AG20443 (cell line): ENCODE data around the gene SAXO1.
"Not testable (repeated sequence)": the region's sequence is repeated elsewhere in the genome, so short reads cannot be mapped to it uniquely, and the experiment has no call there.

Source experiments
- DNase-seq: peaks from one replicate; pipeline ENCODE4 v3.0.0; 2012; ENCODE audit warnings: low spot score, mixed read lengths

The SAXO1 gene

GRCh38 chr9:18999173-18999785 is 33.7 kb downstream of the SAXO1 start:
- no peak for DNase-seq

GRCh38 chr9:18997151-18997550 is 35.9 kb downstream of the SAXO1 start:
- DNase-seq: no peak

- no peak for DNase-seq
These were observed 36.8 kb downstream of the SAXO1 start for GRCh38 chr9:18996211-18996610.

GRCh38 chr9:18994263-18994916 is 38.6 kb downstream of the SAXO1 start:
- DNase-seq: no peak

DNA sequence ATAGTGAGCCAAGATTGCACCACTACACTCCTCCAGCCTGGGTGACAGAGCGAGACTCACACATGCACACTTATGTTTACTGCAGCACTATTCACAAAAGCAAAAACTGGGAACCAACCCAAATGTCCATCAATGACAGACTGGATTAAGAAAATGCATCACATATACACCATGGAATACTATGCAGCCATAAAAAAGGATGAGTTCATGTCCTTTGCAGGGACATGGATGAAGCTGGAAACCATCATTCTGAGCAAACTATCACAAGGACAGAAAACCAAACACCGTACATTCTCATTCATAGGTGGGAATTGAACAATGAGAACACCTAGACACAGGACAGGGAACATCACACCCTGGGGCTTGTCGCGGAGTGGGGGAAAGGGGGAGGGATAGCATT is 41.8 kb downstream of the SAXO1 start:
- not testable (repeated sequence) for DNase-seq

DNA sequence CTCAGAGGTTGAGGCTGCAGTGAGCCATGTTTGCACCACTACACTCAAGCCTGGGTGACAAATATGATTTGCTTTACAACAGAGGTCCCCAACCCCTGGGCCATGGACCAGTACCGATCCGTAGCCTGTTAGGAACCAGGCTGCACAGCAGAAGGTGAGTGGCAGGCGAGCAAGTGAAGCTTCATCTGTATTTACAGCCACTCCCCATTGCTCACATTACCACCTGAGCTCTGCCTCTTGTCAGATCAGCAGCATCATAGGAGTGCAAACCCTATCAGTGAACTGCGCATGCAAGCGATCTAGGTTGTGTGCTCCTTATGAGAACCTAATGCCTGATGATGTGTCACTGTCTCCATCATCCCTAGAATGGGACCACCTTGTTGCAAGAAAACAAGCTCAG is 42.5 kb downstream of the SAXO1 start:
- no peak for DNase-seq

- no peak for DNase-seq
These were observed 43.1 kb downstream of the SAXO1 start for GRCh38 chr9:18989865-18990264.

DNA sequence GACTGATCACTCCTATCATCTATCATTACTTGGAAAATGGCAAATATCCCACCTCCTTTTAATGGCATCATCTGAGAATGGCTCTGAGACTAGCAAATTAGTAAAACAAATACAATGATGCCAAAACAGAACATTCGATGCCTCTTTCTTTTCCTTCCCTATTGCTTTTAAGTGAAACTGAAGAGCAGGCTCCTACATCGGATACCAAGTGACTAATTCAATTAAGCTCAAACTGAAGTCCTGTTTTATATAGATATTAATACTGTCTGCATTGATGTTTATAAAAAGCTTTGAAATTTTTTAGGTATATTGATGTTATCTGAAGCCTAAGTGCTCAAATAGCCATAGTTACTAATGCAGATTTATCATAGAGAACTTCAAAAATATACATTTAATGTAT is 43.9 kb downstream of the SAXO1 start:
- no peak for DNase-seq

- DNase-seq: no peak
These were observed 45.0 kb downstream of the SAXO1 start for GRCh38 chr9:18988003-18988402.

- no peak for DNase-seq
These were observed 47.0 kb downstream of the SAXO1 start for GRCh38 chr9:18985996-18986395.

GRCh38 chr9:18985464-18985951 is 47.5 kb downstream of the SAXO1 start:
- peak; percentile 56 for DNase-seq

DNA sequence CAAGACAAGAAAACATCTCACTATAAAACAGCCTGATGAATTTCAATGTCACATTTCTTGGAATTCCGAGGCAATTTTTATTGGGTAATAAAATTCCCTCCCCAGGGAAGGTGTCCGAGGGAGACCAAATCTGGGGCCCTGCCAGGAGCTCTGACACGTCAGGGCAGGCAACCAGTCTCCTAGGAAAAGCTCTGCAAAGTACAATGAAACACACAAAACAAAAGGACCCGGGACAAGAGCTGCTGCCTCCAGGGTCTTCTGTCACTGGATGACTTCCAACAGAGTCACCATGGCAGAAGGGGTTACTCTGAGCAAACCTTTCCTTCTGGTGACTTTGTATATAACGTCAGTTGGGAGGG is 50.8 kb downstream of the SAXO1 start:
- no peak for DNase-seq

DNA sequence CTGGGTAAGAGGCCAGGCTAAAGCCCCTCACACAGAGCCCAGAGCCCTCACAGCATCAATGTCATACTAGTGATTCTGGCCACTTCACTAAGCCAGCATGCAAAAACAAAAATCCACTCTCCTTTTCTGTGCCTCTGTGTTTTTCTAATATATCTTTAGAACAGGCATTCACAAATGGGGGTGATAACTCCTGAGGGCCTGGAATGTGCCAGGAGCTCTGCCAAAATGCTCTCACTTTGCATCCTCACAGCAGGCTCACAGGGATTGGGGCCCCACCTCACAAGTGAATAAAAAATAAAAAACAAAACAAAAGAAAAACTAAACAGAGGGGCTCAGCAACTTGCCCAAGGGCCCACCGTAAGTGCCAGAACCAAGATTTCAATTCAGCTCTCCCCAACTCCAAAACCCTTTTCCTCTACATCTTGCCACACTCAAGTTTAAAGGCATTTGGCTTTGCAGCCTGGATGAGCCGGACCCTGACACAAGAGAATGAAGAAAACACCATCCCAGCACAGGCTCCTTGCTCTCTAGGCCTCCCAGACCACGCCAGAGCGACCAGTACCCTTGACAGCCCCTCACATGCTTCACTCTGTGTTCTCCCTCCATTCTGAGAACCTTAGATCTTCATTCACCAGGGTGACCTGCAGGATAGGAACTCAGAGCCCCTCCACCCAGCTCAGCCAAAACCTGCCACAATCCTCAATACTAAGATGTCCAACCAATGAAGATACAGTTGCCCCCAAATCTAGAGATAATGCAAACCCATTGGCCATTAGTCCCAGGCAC is 51.3 kb downstream of the SAXO1 start:
- DNase-seq: no peak

GRCh38 chr9:18980189-18980588 is 52.8 kb downstream of the SAXO1 start:
- no peak for DNase-seq

- peak; percentile 70 for DNase-seq
These were observed 53.6 kb downstream of the SAXO1 start for GRCh38 chr9:18979367-18979766.

GRCh38 chr9:18978188-18978587 is 54.8 kb downstream of the SAXO1 start:
- DNase-seq: no peak

DNA sequence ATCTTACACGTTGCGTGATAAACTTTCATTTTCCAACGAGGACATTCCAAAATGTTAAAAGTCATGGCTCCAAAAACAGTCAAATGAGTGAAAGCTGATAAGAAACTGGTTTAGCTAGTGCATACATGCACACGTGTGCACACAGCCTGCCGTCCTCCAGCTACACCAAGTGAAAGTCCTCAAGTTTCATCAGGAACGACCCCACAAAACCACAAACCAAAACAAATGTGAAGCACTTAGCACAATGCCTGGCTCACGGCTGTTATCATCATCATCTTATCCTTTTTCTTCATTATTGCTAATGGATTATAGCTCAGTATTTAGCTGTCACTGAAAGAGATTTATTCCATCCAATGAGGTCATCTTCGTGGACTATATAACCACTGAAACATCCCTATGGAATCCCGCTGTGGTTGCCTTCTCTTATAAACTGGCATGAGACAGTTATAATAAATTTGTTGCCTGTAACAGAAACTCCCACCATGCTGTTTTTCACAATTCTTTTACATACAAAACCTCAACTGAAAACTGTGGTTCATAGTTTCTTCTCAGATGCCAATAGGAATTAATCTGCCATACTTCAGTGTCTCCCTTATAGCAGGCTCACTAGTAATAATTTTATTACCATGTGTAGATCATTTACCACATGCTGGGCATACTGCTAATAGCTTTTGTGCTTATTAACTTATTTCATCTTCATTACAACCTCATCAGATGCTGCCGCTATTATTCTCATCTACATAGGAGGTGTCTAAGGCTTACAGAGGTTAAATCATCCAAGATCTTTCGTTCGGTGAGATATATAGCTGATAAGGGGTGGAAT is 56.1 kb downstream of the SAXO1 start:
- peak; percentile 50 for DNase-seq

DNA sequence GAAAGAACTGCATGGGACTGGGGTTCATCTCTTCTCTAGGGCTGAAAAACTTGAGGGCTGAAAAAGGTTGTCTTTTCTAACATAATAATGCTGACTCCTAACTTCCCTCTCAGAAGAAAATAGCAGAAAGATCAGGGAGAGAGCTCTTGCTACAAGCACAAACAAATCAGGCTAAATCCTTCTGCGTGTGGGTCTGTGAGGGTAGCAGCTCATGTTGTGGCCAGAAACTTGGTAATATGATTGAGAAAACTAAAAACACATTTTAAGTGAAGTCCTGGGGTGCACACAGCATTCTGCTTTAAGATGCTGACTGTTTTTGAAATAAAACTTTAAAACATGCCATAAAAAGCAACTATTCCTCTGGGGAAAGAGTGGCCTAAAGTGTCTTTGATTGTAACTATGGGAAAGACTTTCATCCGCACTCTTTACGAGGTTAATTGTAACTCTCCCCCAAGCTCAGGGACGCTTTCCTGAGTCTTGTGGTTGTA is 56.7 kb downstream of the SAXO1 start:
- peak; percentile 18 for DNase-seq

- no peak for DNase-seq
These were observed 59.7 kb downstream of the SAXO1 start for GRCh38 chr9:18973348-18973747.

GRCh38 chr9:18972675-18973074 is 60.3 kb downstream of the SAXO1 start:
- DNase-seq: no peak

DNA sequence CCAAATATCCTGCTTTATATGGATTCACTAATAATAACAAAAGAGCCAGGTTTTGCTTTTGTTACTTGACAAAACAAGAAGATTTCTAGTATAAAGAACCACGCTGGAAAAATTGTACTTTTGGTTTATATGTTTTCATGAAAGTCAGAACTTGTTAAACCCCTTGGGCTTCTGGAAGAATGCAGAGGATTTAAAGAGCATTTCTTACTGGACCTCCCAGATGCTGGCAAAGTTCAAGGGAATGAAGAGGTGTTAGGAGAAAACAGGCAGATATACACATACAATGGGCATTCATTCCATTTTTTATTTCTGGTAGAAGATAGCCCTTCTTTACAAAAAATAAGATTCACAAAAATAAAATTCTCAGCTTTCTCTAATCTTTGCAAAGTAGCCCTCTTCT is 61.1 kb downstream of the SAXO1 start:
- no peak for DNase-seq

- DNase-seq: no peak
These were observed 61.6 kb downstream of the SAXO1 start for GRCh38 chr9:18971404-18971803.
